SKM-1 (cell line): Measurements from ENCODE around the gene SOX6.

Source experiments
- DNase-seq: peaks from one replicate; lab custom pipeline; 2025; ENCODE audit not compliant: unreplicated experiment; lab: John Stamatoyannopoulos, UW

The SOX6 gene

GRCh38 chr11:15969281-15969680 is 387.1 kb downstream of the SOX6 start:
- DNase-seq = no peak

- no peak for DNase-seq
Observed at GRCh38 chr11:15968461-15969130, 387.8 kb downstream of the SOX6 start.

DNA sequence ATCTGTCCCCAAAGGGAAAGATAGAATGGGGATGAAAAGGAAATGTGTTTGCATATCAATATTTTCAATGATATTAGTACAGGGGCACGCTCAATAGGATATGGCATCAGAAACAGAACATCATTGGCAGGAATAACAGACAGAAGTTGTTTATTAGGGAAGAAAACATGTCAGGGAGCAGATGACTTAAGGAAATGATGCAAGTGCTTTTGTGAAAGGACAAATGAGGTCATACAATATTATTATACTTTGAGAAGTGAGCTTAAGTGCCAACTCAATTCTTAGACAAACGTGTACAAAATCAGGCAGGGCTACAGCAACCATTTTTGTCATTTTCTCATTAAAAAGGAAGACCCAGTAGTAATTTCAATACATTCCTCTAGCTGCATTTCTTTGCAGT is 388.4 kb downstream of the SOX6 start:
- no peak for DNase-seq

- DNase-seq = no peak
Observed at GRCh38 chr11:15967166-15967565, 389.2 kb downstream of the SOX6 start.

GRCh38 chr11:15965562-15966250 is 390.6 kb downstream of the SOX6 start:
- no peak for DNase-seq

DNA sequence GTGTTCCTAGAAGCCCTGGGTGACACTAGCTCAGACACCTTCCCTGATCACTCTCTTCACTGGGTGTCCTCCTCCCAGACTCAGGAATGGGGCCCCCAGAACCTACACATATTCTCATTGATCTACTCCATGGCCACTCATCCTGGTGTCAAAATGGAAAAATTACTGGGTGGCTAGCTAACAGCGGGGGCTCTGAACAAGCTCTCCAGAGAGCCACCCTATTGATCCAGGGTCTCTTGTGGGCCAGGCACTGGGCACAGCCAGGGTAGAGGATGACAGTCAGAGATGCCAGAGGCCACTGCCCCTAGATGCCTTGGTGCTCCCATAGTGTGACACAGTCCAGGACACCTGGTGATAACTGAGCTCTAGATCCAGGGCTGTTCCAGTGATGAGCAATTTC is 393.1 kb downstream of the SOX6 start:
- no peak for DNase-seq

DNA sequence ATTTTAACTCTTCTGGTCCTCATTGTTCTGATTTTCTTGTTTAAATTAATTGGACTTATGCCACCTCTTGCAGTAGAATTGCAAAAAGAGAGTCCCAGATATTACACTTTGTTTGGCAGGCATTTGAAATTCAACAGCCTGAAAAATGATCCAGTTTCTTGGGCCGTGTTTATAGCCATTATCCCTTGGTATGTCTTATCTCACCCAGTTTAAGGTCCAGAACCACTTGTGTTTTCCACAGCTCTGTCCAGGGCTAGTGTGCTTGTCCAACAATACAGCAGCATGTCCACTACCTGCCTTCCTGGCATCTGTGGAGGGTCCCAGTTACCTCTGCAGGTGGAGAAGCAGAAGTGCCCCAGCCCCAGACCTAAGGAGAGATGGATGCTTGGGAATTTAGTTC is 397.4 kb downstream of the SOX6 start:
- no peak for DNase-seq

DNA sequence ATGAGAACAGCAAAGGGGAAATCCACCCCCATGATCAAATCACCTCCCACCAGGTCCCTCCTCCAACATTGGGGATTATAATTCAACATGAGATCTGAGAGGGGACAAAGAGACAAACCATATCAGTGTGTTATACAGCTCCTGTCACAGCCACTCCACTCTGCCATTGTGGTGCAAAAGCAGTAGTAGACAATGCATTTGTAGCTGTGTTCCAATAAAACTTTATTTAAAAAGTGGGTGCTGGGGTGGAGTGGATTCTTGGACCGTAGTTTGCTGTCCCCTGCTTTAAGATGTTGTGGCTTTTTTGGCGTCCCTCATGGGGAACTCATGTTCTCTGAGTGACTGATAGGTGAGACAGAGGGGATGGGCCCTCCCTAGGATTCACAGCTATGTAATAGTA is 399.1 kb downstream of the SOX6 start:
- DNase-seq = no peak

DNA sequence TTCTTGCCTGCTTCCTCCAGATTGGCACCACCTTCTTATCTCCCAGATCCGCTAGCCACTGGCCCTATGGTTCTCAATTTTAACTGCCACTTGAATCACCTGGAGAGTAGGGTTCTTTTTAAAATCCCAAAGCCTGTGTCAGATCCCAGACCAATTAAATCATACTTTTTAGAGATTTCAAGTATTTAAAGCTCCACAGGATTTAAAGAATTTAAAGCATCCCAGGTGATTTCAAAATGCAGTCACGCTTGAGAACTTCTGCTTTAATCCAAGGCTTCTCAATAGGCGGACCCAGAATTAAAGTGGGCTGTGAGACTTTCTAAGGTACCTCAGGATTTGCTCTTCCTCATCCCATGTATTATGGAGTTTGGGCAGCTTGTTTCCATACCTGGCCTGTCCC is 400.0 kb downstream of the SOX6 start:
- no peak for DNase-seq

DNA sequence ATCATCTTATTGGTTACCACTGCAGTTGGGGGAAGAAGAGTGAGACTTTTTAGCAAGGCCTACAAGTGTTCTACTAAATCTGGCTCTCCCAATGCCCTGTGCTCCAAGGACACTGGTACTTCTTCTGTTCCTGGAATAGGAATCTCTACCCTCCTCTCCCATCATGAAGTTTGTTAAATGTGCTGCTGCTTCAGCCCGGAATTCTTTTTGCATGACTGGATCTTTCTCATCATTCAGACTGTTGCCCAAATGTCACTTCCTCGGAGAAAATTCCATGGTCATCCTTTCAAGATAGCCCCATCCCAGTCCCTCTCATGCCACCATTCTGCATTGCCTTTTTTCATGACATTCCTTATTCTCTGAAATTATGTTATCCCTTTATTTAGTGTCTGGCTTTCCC is 400.8 kb downstream of the SOX6 start:
- DNase-seq = no peak

- no peak for DNase-seq
Observed at GRCh38 chr11:15947681-15948648, 408.4 kb downstream of the SOX6 start.

GRCh38 chr11:15945726-15946125 is 410.6 kb downstream of the SOX6 start:
- DNase-seq = no peak

DNA sequence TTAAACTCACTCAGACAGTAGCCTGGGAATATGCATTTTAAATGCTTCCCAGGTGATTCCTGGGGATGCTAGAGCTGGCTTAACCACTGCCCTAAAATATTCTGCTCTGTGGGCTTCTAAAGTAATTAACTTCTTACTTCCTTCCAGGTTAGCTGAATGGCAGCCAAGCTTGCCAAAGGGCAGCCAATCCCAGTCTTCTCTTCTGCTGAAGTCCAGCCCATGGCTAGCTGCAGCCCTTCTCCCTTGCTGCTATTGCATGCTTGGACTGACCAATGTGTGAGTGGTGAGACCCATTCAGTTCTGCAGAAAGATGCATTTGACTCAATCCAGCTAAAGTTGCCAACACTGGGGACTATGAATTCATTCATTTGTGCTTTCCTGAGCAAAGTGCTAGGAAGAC is 411.9 kb downstream of the SOX6 start:
- no peak for DNase-seq

GRCh38 chr11:15943418-15944197 is 412.7 kb downstream of the SOX6 start:
- no peak for DNase-seq

- DNase-seq = no peak
Observed at GRCh38 chr11:15942936-15943335, 413.4 kb downstream of the SOX6 start.

GRCh38 chr11:15942126-15942525 is 414.2 kb downstream of the SOX6 start:
- no peak for DNase-seq

- no peak for DNase-seq
Observed at GRCh38 chr11:15941206-15941770, 415.1 kb downstream of the SOX6 start.

- no peak for DNase-seq
Observed at GRCh38 chr11:15940462-15941205, 415.7 kb downstream of the SOX6 start.

- DNase-seq = no peak
Observed at GRCh38 chr11:15938983-15939382, 417.4 kb downstream of the SOX6 start.

- DNase-seq = no peak
Observed at GRCh38 chr11:15938121-15938611, 418.2 kb downstream of the SOX6 start.
